SU-DHL-6 (cell line): Measurements from ENCODE around the gene KMT2E.

Experiments used
- H2AFZ ChIP-seq: fragments of 200-600 bp; sonication (generic); 2 replicates; pipeline ENCODE4 v1.6.1; 2014; ENCODE audit warnings: low read depth, mild to moderate bottlenecking, moderate library complexity, mixed read lengths, antibody characterized with exemption, low read length; ENCODE audit not compliant: severe bottlenecking
- H3F3A ChIP-seq: fragments of 200-600 bp; shearing (Covaris generic); 2 replicates; pipeline ENCODE4 v1.6.0; 2016; ENCODE audit warnings: antibody characterized with exemption, mild to moderate bottlenecking; ENCODE audit not compliant: insufficient read depth
- H3K27ac ChIP-seq: fragments of 200-600 bp; sonication (generic); 2 replicates; pipeline ENCODE4 v1.5.1; 2016; ENCODE audit warnings: low read depth, mild to moderate bottlenecking, low read length, moderate library complexity, mixed read lengths
- H3K27me3 ChIP-seq: fragments of 200-600 bp; sonication (generic), shearing (Covaris generic); 2 replicates; pipeline ENCODE4 v1.6.0; 2014; ENCODE audit warnings: mild to moderate bottlenecking, low read length
- H3K36me3 ChIP-seq: fragments of 200-600 bp; sonication (generic); 2 replicates; pipeline ENCODE4 v1.6.1; 2014; ENCODE audit warnings: mild to moderate bottlenecking, low read length, mixed read lengths
- H3K4me2 ChIP-seq: fragments of 300-600, 200-600 bp; shearing (Covaris generic), sonication (generic); 2 replicates; pipeline ENCODE4 v1.6.0; 2014; ENCODE audit warnings: low read length, low read depth, mild to moderate bottlenecking; ENCODE audit not compliant: poor library complexity, severe bottlenecking
- H3K4me3 ChIP-seq: fragments of 200-600 bp; sonication (generic); 2 replicates; pipeline ENCODE4 v1.5.1; 2014; ENCODE audit warnings: antibody characterized with exemption, low read length, mild to moderate bottlenecking, mixed read lengths; ENCODE audit not compliant: insufficient read depth, poor library complexity, severe bottlenecking
- H3K79me2 ChIP-seq: fragments of 200-600 bp; sonication (generic); 2 replicates; pipeline ENCODE4 v1.6.1; 2014; ENCODE audit warnings: mild to moderate bottlenecking, low read length, moderate library complexity; ENCODE audit not compliant: insufficient read depth
- H3K9ac ChIP-seq: fragments of 200-600 bp; sonication (generic); 2 replicates; pipeline ENCODE4 v1.7.0; 2014; ENCODE audit warnings: mild to moderate bottlenecking, low read length
- H3K9me2 ChIP-seq: fragments of 200-600 bp; sonication (generic); replicated peaks from 2 replicates; pipeline ENCODE4 v1.6.1; 2014; ENCODE audit warnings: low read length; ENCODE audit not compliant: insufficient read depth
- H3K9me3 ChIP-seq: fragments of 200-600 bp; sonication (generic); 2 replicates; pipeline ENCODE4 v1.6.1; 2014; ENCODE audit warnings: low read length, mixed read lengths; ENCODE audit not compliant: insufficient read depth
- H4K20me1 ChIP-seq: fragments of 200-600 bp; sonication (generic); 2 replicates; pipeline ENCODE4 v1.6.1; 2014; ENCODE audit warnings: low read depth, mild to moderate bottlenecking, antibody characterized with exemption, low read length, moderate library complexity, mixed read lengths
- CTCF ChIP-seq: fragments of 200-600 bp; sonication (generic); IDR thresholded peaks from one replicate; pipeline ENCODE4 v1.5.1; 2017; ENCODE audit warnings: antibody characterized with exemption, mild to moderate bottlenecking, low read length, moderate library complexity; ENCODE audit not compliant: insufficient read depth, poor library complexity, severe bottlenecking
- EZH2phosphoT487 ChIP-seq: fragments of 200-600 bp; sonication (generic), shearing (Covaris generic); conservative IDR thresholded peaks from 2 replicates; pipeline ENCODE4 v1.6.1; 2018; ENCODE audit warnings: mild to moderate bottlenecking, antibody characterized with exemption, low read length, moderate library complexity, mixed read lengths

Gene KMT2E

GRCh38 chr7:104978460-104978859 is 35.5 kb upstream of the KMT2E start:
- no peak overlapping the region for H2AFZ ChIP-seq
- H3K4me3 ChIP-seq: no peak overlapping the region
- no peaks in the 10 kb centered on the region for H3K9me2 ChIP-seq
- no peaks in the 10 kb centered on the region for H3K36me3 ChIP-seq
- H3F3A ChIP-seq: peaks cover 22% of the 10 kb centered on the region
- TF ChIP-seq CTCF: no peak
- TF ChIP-seq EZH2phosphoT487: no peak
- no peaks in the 10 kb centered on the region for H4K20me1 ChIP-seq
- H3K9ac ChIP-seq: no peak overlapping the region
- H3K27ac ChIP-seq: no peak overlapping the region
- H3K9me3 ChIP-seq: no peaks in the 10 kb centered on the region
- peaks cover 5% of the 10 kb centered on the region; the same call in 1 of the 2 replicates for H3K79me2 ChIP-seq
- H3K27me3 ChIP-seq: no peaks in the 10 kb centered on the region
- no peak overlapping the region for H3K4me2 ChIP-seq

- no peaks in the 10 kb centered on the region for H4K20me1 ChIP-seq
- no peak overlapping the region for H3K9ac ChIP-seq
- no peaks in the 10 kb centered on the region for H3K36me3 ChIP-seq
- H3K4me2 ChIP-seq: no peak overlapping the region
- peaks cover 10% of the 10 kb centered on the region; the same call in 1 of the 2 replicates for H3K79me2 ChIP-seq
- H3K27me3 ChIP-seq: no peaks in the 10 kb centered on the region
- TF ChIP-seq EZH2phosphoT487 (no peak), CTCF (no peak)
- H3K4me3 ChIP-seq: no peak overlapping the region
- H3K27ac ChIP-seq: no peak overlapping the region
- no peaks in the 10 kb centered on the region for H3K9me3 ChIP-seq
- H3F3A ChIP-seq: peaks cover 27% of the 10 kb centered on the region
- no peak overlapping the region for H2AFZ ChIP-seq
- H3K9me2 ChIP-seq: no peaks in the 10 kb centered on the region
Observed at GRCh38 chr7:104979167-104979841, 34.7 kb upstream of the KMT2E start.

DNA sequence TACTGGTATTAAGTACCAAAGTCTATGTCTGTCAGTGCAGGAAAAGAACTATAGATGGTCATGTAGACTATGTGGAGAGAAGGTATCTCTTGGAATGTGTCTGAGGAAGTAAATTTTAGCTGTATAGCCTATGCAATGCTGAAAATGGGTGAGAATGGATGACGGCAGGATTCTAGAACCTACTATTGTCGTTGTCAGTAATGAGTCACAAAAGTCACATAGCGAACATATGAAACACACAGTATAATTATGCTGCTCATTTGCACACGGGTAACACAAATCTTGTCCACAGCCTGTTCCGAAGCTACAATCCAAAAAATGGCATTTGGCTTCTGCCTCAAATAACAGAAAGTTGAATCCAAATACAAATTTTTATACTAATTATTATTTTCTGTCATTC is 33.6 kb upstream of the KMT2E start:
- no peaks in the 10 kb centered on the region for H3K9me2 ChIP-seq
- H3K9ac ChIP-seq: no peak overlapping the region
- H3K4me2 ChIP-seq: no peak overlapping the region
- no peaks in the 10 kb centered on the region for H3K27me3 ChIP-seq
- H3K9me3 ChIP-seq: no peaks in the 10 kb centered on the region
- H3K79me2 ChIP-seq: peaks cover 21% of the 10 kb centered on the region
- no peak overlapping the region for H2AFZ ChIP-seq
- no peak for TF ChIP-seq CTCF
- no peak for TF ChIP-seq EZH2phosphoT487
- no peak overlapping the region for H3K4me3 ChIP-seq
- peaks cover 38% of the 10 kb centered on the region for H3F3A ChIP-seq
- H3K36me3 ChIP-seq: no peaks in the 10 kb centered on the region
- H3K27ac ChIP-seq: no peak overlapping the region
- no peaks in the 10 kb centered on the region for H4K20me1 ChIP-seq
